GM18951 (cell line): ENCODE measurements around the gene FZR1.
"Not testable (repeated sequence)": the region's sequence is repeated elsewhere in the genome, so short reads cannot be mapped to it uniquely, and the experiment has no call there.

ENCODE experiments used
- POLR2A ChIP-seq: IDR thresholded peaks from 4 replicates; pipeline ENCODE4 v1.6.1; 2011; ENCODE audit warnings: mild to moderate bottlenecking; ENCODE audit not compliant: insufficient read length, insufficient read depth; ENCODE audit errors: extremely low read depth
- in situ Hi-C: fragments of 300-500 bp; cut with MboI; formaldehyde crosslinking; loops from one replicate; pipeline ENCODE4 v1.12.0; 2022; ENCODE audit warnings: low sequenced_read_pairs, mixed read lengths, inconsistent platforms; ENCODE audit not compliant: unreplicated experiment

FZR1 gene

DNA sequence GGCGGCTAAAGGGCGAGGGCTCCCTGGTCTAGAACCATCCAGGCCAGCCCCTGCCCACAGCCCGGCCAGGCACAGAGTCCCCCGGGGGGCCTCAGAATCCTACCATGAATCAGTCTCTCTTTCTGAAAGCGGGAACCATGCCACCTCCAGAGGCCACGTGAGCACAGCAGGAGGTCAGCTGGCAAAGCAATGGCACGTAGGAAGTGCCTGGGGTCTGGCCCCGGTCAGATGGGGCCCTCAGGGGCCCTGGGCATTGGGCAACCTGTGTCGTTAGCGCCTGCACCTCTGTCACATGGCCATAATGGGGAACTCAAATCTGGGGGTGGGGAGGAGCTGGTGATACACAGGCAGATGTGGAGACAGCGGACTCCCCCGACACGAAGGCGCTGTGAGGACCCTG is 42.5 kb downstream of the FZR1 start:
- in situ Hi-C loops, result no loop called here
- TF ChIP-seq POLR2A, result no peak

DNA sequence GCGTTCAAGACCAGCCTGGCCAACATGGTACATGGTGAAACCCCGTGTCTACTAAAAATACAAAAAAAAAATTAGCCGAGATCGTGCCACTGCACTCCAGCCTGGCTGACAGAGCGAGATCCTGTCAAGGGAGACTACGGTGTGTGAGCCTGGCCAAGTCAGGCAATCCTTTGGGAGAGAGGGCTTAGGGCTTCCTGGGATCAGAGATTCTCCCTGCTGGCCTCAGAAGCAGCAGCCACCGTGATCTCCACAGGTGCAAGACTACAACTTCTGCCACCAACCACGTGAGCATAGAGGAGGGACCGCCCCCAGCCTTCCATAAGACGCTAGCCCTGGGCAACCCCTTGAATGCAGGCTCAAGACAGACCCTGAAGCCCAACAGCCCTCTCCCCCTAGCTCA is 43.7 kb downstream of the FZR1 start:
- in situ Hi-C loops, result no loop called here
- TF ChIP-seq POLR2A, result no peak

- in situ Hi-C loops, result no loop called here
- TF ChIP-seq POLR2A, result no peak
These were observed 45.1 kb downstream of the FZR1 start for GRCh38 chr19:3550947-3551791.

- in situ Hi-C loops, result no loop called here
- no peak for TF ChIP-seq POLR2A
These were observed 45.6 kb downstream of the FZR1 start for GRCh38 chr19:3551792-3552095.

GRCh38 chr19:3554254-3555083 is 48.4 kb downstream of the FZR1 start:
- in situ Hi-C loops, result no loop called here

GRCh38 chr19:3555653-3556422 is 49.7 kb downstream of the FZR1 start:
- in situ Hi-C loops, result no loop called here
- TF ChIP-seq POLR2A, result no peak

More at GRCh38 chr19:3554254-3555083, 48.4 kb downstream of the FZR1 start:
- no peak for TF ChIP-seq POLR2A

GRCh38 chr19:3556423-3556977 is 50.4 kb downstream of the FZR1 start:
- TF ChIP-seq POLR2A, result no peak
- in situ Hi-C loops, result no loop called here

- in situ Hi-C loops, result no loop called here
- no peak for TF ChIP-seq POLR2A
These were observed 50.9 kb downstream of the FZR1 start for GRCh38 chr19:3556978-3557460.

GRCh38 chr19:3557461-3558248 is 51.5 kb downstream of the FZR1 start, which contains the start of gene MFSD12:
Gene MFSD12 (minus strand): TSS chr19:3557586. CDS start chr19:3557403, 183 bp downstream.
- in situ Hi-C loops, result no loop called here

GRCh38 chr19:3563709-3564524 is 57.8 kb downstream of the FZR1 start:
- in situ Hi-C loops, result no loop called here

More at GRCh38 chr19:3557461-3558248, 51.5 kb downstream of the FZR1 start, which contains the start of gene MFSD12:
- TF ChIP-seq POLR2A, result peak; percentile 86

GRCh38 chr19:3565139-3565538 is 59.0 kb downstream of the FZR1 start:
- no peak for TF ChIP-seq POLR2A
- in situ Hi-C loops, result no loop called here

More at GRCh38 chr19:3563709-3564524, 57.8 kb downstream of the FZR1 start:
- TF ChIP-seq POLR2A, result no peak

- in situ Hi-C loops, result not testable (repeated sequence)
These were observed 63.9 kb downstream of the FZR1 start for GRCh38 chr19:3570042-3570441.
